ENCODE results near the gene CEP85L.

CEP85L gene

GRCh38 chr6:118574051-118574865, 77.1 kb downstream of the CEP85L start:
- no peak for DNase-seq

DNA sequence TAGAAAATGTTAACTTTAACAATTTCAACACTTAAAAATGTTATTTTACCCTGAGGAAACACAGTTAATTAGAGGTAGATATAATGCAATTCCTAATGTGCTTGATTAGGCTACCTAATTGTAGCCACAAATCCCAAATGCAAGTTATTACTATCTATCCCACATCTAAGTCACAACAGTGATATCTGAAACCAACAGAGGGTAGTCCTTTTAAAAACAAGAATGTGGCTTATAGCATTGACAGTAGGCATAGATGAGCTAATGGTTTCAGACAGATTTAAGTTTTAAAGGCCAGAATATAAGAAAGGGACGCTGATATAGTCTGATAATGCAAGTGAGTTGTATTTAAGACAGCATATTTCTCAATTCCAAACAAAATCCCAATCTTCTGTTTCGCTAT, 80.3 kb downstream of the CEP85L start:
- no peak for DNase-seq

DNA sequence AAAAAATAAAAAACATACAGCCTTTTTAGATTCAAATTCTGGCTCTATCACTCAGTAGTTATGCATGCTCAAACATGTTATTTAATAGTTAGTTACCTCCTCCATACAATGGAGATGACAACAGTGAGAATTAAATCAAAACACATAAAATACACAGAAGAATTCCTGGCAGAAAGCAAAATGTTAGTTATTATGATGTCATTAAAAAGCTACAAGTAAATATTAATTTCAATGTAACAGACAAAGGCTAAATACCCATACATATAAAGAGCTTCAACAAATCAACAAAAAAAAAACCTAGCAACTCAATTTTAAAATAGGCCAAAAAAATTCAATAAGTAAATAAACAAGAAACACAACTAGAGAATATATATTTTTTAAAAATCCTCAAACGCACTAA, 81.9 kb downstream of the CEP85L start:
- no peak for DNase-seq

DNA sequence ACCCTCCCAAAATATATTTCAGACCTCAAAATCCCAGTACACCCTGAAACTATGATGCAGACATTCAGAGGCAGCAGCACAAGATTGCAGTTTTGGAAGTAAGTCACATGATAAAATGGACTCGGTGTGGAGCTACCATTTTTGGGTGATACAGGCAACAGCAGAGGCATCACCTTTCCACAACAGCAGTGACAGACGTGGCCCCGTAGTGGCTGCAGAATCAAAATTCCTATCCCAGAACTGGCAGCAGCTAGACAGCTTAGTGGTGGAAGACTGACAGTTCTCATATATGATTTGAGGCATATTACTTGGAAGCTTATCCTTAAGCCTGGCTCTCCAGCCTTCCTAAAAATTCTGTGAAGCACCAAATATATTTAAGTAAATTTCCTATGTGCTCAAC, 83.4 kb downstream of the CEP85L start:
- DNase-seq: no peak

DNA sequence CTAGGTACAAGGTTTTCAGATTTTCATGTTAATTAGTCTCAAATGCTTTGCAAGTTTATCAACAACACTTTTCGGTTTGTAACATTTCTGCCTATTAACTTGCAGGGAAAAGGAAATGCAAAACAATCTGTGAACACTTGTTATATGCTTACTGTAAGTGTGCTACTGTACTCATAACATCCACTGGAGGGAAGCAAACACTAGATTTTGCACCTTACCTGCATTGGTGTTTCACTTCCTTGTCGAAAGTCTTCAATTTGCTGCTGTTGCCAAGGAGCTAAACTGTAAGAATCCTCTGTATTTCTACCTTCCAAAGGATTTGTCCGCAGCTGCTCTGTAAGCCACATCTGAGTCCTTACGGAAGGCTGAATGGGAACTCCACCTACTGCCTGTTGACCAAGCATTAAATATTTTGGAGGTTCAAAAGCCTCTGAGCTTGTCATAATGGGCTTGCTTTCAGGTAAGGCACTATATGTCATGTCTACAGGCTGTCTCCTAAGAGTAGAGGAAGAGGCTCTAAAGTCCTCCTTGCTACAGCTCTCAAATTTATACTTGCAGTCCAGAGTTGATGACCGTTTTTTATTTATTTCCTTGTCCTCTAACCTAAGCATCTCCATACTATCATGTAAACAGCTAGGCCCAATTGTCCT, 86.0 kb downstream of the CEP85L start:
- DNase-seq: no peak

DNA sequence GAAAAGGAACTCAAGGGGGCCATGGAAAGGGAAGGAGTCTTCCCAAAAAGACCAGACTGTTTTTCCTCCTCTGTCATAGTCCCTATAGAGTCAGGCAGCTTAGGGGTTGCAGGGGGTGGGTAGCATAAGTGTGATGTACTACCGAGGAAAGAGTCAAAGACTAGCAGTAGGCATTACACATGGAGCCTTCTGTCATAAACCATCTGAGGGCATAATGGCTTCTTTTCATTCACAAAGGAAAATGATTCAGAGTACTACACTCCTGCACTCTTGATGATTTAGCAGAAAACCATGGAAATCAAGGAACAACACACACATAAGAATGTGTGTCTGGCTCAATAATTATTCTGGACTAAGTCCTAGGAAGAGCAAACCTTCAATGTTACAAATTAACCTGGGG, 88.4 kb downstream of the CEP85L start:
- peak; percentile 66 for DNase-seq

DNA sequence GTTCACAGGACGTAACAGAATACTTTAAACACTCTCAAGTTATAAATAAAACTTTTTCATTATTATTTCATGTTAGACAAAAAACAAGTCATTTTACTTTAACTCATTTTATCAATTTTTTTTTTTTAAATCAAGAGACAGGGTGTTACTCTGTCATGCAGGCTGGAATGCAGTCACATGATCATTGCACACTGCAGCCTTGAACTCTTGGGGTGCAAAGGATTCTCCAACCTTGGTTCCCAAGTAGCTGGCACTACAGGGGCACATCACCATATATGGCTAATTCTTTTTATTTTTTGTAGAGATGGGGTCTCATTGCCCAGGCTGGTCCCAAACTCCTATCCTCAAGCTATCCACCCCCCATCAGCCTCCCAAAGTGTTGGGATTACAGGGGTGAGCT, 89.1 kb downstream of the CEP85L start:
- no peak for DNase-seq

DNA sequence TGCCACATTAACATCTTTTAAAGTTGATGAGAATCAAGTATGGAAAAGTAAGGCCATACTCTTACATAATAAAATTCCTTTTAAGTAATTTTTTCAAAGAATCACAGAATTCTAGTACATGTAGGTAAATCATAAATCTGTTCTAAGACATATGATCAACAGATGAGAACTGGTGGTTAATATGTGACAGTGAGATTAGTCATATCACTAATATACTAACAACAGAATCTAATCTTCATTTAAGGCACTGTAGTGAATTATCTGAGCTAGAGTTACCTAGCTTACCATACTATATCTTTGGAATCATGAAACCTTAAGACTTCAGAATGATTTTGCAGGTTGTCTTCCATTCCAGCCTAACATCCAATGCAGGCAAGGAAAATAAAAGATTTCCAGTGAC, 91.7 kb downstream of the CEP85L start:
- DNase-seq: no peak

- peak; percentile 56 for DNase-seq
These were observed 92.8 kb downstream of the CEP85L start for GRCh38 chr6:118558464-118559217.

GRCh38 chr6:118554698-118555097, 96.7 kb downstream of the CEP85L start:
- no peak for DNase-seq

DNA sequence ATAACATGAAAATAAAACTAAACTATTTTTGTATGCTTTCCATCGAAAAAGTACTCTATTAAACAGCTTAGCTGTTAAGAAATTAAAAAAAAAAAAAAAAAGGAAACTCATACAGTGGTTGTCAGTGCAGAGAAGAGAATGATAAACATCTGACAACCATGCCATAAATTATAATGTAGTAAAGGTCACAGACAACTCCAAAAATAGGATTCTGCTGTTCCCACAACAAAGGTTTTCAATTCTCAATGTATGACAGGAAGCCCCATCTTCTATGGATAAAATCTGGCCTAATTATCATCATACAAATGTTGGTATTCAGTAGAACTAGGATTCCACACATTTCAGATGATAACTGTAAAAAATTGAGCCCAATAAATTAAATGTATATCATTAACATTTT, 98.3 kb downstream of the CEP85L start:
- DNase-seq: no peak

DNA sequence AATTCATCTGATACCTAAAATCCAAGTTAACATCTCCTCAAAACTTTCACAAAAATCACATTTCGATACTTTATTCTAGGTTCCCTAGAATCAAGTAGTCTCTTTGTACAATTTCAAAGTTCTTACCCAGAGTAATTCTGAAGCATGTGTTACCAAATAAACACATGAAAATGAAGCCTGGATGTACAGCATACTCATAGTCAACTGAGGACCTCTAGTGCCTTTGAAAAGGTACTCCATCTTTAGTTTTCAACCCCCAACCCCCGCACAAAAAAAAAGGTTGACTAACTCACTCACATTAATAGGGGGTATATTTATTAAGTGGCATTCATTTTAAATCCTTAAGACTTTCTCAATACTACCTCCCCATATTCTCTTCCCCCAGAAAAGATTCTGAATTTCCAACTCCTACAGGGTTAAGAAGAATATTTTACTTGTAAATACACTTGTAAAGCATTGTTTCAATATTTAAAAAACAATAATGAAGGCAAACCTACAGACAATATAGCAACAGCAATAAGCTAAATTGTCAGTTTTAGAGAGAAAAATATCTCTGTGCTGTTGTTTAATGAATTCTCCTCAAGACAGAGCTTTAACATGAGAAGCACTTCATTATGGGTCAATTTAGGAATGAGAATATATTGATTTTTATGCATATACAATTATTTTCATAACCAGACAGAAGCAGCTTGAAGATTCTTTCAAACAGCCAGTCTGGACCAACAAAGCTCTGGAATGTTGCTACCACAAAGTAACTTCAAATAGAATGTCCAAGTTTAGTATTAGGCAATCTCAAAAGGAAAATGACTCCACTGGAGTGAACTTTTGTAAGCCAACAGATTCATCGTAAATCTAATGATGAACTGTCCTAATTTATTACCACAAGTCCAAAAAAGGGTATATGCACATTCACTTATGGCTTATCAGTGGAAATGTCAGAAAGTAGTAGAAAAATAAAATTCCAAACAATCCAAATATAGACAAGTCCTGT, 100.0 kb downstream of the CEP85L start:
- peak; percentile 65 for DNase-seq

GRCh38 chr6:118548613-118549012, 102.8 kb downstream of the CEP85L start:
- DNase-seq: no peak

GRCh38 chr6:118548136-118548535, 103.3 kb downstream of the CEP85L start, which contains the start of gene PLN:
PLN (plus strand) TSS chr6:118548296; CDS start chr6:118558922, 10,626 bp downstream.
- no peak for DNase-seq

DNA sequence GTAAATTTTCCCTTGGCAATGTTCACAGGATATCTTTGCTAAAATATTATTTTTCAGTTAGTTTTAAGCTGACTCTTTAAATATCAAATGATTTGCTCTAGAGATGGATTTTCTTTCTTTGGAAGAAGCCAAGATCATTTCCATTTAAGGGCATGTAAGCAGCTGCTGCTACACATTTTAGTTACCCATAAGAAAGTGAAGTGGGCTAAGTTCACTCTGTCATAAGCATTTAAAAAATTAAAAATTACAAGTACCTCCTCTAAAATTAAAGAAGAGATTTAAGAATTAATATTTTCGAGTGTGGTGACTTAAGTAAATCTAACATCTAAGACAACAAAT, 104.5 kb downstream of the CEP85L start:
- no peak for DNase-seq

GRCh38 chr6:118546164-118546879, 105.1 kb downstream of the CEP85L start:
- no peak for DNase-seq

DNA sequence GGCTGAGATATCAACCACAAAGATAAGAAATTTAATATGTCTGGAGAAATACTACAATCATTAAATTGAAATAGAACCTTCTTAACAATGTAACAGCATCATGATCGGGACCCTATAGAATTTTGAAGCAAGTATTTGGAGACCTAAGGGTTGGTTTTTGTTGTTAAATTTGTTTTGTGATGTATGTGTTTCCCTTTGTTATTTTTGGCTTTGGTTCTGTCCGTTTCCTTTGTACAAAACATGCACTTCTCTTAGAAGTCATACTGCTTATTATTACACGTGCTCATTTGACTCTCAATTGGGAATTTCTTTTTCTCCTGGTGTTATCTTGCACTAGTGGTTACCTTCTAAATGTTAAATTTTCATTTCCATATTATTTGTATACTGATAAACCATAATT, 107.3 kb downstream of the CEP85L start:
- no peak for DNase-seq

DNA sequence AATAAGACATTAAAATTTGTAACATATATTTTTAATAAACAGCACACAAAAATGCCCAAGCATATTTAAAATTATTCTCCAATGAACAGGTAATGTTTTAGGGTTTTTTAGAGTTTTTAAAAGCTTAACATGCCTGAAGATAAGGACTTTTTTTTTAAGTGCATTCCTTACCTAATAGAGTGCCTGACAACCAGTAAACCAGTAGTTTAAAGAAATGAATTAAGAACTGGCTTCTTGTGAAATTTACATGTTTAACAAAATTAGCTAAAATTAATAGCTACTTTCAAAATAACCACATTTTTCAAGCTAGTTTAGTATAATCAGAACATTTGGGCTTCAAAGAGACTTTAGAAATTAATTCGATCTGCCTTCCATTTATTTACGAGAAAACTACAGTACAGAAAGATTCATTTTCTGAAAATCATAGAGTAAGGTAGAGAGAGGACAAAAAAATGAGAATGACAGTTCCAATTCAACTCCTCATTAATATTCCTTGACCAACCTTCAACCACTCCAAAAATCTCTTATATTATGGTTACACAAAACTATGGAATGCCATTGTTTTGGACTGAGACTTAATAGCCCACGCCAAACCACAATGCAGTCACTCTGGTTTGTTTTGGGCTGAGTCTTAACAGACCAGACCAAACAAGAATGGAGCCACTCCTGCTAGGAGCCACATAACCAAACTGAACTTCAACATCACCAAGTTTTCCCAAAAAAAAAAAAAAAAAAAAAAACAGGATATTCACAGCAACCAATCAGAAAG, 109.0 kb downstream of the CEP85L start:
- peak; percentile 87 for DNase-seq

GRCh38 chr6:118537574-118537973, 113.8 kb downstream of the CEP85L start:
- peak; percentile 21 for DNase-seq

DNA sequence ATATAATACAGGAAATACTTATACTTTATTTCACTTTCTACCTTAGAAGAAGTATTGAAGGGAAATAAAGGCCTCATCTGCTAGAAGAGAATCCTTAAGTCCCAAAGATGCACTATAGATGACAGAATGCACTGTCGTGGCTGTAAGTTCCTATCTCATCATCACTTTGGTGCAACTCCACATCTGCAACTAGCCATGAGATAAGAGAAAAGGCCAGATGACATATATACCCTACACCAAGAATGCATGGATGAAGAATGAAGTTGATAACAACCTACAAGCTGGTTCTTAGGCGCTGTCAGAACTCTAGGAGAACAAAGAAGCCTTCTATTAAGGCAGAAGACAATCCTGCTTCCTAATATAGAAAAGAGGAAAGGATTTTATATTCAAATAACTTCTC, 114.9 kb downstream of the CEP85L start:
- no peak for DNase-seq
